Kidney (tissue), 14 donors: ENCODE measurements around the gene SLC7A14. TPM values are rescaled to one million over a fixed set of nuclear protein-coding genes. Genes with fewer than 3 reads are reported as not detected.

Experiments used
- DNase-seq, 5 donors: peaks; one replicate each; pipeline ENCODE4 v3.0.0-alpha.2; 2013 to 2020
- FAIRE-seq: peaks from 2 replicates; lab custom pipeline; 2012; peaks lifted over from hg19 to GRCh38; lab: Jason Lieb, UNC
- H3K27ac ChIP-seq, 2 donors: one replicate each; pipeline ENCODE4 v1.7.0; 2013; ENCODE audit warnings: low read depth in 2 of 2, low read length in 2 of 2, inconsistent platforms in 1 of 2
- H3K27me3 ChIP-seq: one replicate; pipeline ENCODE4 v1.7.1; 2013; ENCODE audit warnings: low read length, inconsistent platforms; ENCODE audit not compliant: control insufficient read depth, insufficient read depth
- H3K36me3 ChIP-seq, 3 donors: one replicate each; pipeline versions ENCODE4 v1.7.0 to v1.7.1; 2013; ENCODE audit warnings: low read length in 3 of 3, control low read depth in 1 of 3, inconsistent platforms in 1 of 3; ENCODE audit not compliant: insufficient read depth in 3 of 3, control insufficient read depth in 2 of 3
- H3K4me1 ChIP-seq, 3 donors: one replicate each; pipeline versions ENCODE4 v1.7.0 to v1.7.1; 2013; ENCODE audit warnings: low read length in 3 of 3, inconsistent platforms in 1 of 3, low read depth in 1 of 3; ENCODE audit not compliant: control insufficient read depth in 2 of 3, insufficient read depth in 2 of 3
- H3K4me3 ChIP-seq, 3 donors: one replicate each; pipeline versions ENCODE4 v1.7.0 to v1.8.1; 2013; ENCODE audit warnings: low read length in 3 of 3, control low read depth in 1 of 3, inconsistent platforms in 1 of 3
- H3K9ac ChIP-seq, 3 donors: one replicate each; pipeline versions ENCODE4 v1.7.0 to v1.7.1; 2013; ENCODE audit warnings: low read length in 3 of 3, control low read depth in 1 of 3, inconsistent platforms in 1 of 3
- H3K9me3 ChIP-seq, 3 donors: one replicate each; pipeline versions ENCODE4 v1.7.0 to v1.7.1; 2013; ENCODE audit warnings: low read length in 3 of 3, control low read depth in 1 of 3, inconsistent platforms in 1 of 3; ENCODE audit not compliant: control insufficient read depth in 2 of 3, insufficient read depth in 1 of 3
- intact Hi-C: fragments of 100-400 bp; cut with DNase I; formaldehyde crosslinking; loops from one replicate; pipeline ENCODE4 v1.11.1; 2022
- polyA plus RNA-seq: library from polyadenylated mRNA; stranded (reverse); fragments of 350-450 nt; fragmentation: Illumina TruSeq; extraction: RNeasy Lipid Tissue Mini Kit (QIAGEN cat#74804); gene quantifications from one replicate; pipeline ENCODE4 v1.2.3, GENCODE V29; 2014; ENCODE audit warnings: low read depth, low replicate concordance; ENCODE audit not compliant: insufficient read depth
- total RNA-seq: library from RNA; stranded (reverse); fragmentation: NEBNext Ultra II Directional; extraction: Animal tissue kit (Norgen Biotek cat#: 25700); gene quantifications from one replicate; pipeline ENCODE4 v1.2.1, GENCODE V29; 2021
- TF ChIP-seq, protein P1 (sequence below): IDR thresholded peaks from 3 replicates; pipeline ENCODE4 v1.5.1; 2012; ENCODE audit warnings: mild to moderate bottlenecking, moderate library complexity, borderline replicate concordance; ENCODE audit not compliant: insufficient read depth; ENCODE audit errors: extremely low read depth
- donor health status: control.
- donor health status: control.
- donor health status: control.
- donor health status: control.
- donor health status: control.
- donor health status: DM: yes; HTN: yes; CAD: no.
- donor health status: Normal renal cell carcinoma (clear cell type).

The SLC7A14 gene
- total and polyA plus RNA-seq, 2 donors from 2014 or later = 0.04 TPM; not detected in 1

DNA sequence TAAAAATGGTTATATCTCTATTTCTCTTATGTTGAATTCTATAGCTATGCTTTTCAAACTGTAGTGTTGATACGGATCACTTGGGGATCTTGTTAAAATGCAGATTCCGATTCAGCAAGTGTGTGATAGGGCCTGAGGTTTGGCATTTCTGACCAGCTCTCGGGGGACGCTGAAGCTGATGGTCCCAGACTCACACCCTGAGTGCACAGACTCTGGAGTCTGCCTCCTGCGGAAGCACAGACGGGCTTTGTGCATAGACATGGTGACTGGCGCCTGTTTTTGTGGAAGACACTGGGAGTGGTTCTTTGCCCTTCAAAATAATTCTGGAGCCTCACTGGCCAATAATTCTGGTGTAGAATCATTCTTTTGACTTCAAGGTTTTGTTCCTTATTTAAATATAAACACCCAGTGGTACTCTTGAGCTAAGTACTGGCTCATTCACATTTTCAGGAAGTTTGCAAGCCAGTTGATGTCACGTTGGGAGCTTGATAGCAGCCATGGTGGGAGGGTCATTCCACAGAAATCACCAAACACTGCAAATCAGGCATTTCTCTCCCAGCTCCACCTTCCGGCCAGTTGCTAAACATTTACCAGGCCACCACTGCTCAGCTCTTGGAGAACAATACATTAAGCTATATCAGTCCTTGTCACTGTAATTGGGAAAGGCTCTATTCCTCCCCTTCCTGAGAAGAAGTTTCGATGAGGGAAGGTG is 148.0 kb downstream of the SLC7A14 start:
- TF ChIP-seq, protein P1, sequence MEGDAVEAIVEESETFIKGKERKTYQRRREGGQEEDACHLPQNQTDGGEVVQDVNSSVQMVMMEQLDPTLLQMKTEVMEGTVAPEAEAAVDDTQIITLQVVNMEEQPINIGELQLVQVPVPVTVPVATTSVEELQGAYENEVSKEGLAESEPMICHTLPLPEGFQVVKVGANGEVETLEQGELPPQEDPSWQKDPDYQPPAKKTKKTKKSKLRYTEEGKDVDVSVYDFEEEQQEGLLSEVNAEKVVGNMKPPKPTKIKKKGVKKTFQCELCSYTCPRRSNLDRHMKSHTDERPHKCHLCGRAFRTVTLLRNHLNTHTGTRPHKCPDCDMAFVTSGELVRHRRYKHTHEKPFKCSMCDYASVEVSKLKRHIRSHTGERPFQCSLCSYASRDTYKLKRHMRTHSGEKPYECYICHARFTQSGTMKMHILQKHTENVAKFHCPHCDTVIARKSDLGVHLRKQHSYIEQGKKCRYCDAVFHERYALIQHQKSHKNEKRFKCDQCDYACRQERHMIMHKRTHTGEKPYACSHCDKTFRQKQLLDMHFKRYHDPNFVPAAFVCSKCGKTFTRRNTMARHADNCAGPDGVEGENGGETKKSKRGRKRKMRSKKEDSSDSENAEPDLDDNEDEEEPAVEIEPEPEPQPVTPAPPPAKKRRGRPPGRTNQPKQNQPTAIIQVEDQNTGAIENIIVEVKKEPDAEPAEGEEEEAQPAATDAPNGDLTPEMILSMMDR = no peak
- intact Hi-C loops = no loop called here
- peaks cover 0 to 3% (median 0%) of the 10 kb centered on the region in 3 donors for H3K36me3 ChIP-seq

DNA sequence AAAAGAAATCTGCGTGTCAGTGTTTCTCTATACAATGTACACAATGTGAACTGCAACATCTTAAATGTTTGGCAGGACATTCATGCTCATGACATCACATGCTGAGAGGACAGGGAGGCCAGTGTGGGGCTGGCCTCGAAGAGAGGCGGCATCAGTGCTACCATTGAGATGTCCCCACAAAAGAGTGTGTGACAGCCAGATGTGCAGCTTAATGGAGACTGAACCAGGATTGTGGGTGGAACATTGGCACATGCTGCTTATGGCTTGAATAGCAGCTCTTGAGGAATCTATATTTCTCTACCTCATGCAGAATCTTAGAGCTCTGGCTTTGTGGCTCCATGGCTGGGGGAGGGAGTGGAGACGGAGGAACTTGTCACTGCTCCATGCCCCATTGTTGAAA is 148.7 kb downstream of the SLC7A14 start:
- H3K9ac ChIP-seq = no peak overlapping the region
- no peaks in the 10 kb centered on the region for H3K9me3 ChIP-seq
- peaks cover 0 to 3% (median 0%) of the 10 kb centered on the region in 3 donors for H3K36me3 ChIP-seq
- H3K27me3 ChIP-seq = no peaks in the 10 kb centered on the region
- H3K27ac ChIP-seq = no peak overlapping the region
- intact Hi-C loops = no loop called here
- FAIRE-seq (no peak), DNase-seq (no peak)
- no peak overlapping the region for H3K4me3 ChIP-seq
- TF ChIP-seq, protein P1 = no peak
- H3K4me1 ChIP-seq = no peaks in the 10 kb centered on the region

More for the DNA sequence above, 148.0 kb downstream of the SLC7A14 start:
- no peak for DNase-seq
- Histone ChIP-seq H3K4me1 (no peaks in the 10 kb centered on the region), H3K9ac (no peak overlapping the region), H3K27ac (no peak overlapping the region), H3K4me3 (no peak overlapping the region), H3K9me3 (no peaks in the 10 kb centered on the region), H3K27me3 (no peaks in the 10 kb centered on the region)
- FAIRE-seq = no peak

DNA sequence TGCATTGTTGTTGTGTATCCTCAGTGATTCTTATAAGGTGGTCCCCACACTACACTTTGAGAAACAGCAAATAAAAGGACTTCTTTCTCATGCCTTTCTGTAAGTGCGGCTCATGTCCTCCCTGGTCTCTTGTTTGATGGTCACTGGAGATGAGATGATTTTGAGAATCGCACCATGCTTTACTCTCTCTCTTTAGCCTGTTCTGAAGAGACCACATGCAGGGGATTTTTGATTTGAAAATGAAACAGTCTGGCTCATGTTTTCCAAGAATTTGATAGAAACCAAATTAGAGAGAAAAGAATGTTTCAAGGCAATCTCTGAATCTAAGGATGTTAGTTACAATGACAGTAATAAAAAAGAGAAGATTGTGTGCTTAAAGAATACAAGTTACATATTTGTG is 149.2 kb downstream of the SLC7A14 start:
- H3K27me3 ChIP-seq = no peaks in the 10 kb centered on the region
- H3K27ac ChIP-seq = no peak overlapping the region
- H3K4me3 ChIP-seq = no peak overlapping the region
- H3K4me1 ChIP-seq = no peaks in the 10 kb centered on the region
- no peak overlapping the region for H3K9ac ChIP-seq
- FAIRE-seq (no peak), DNase-seq (no peak)
- TF ChIP-seq, protein P1 = no peak
- H3K36me3 ChIP-seq = peaks cover 0 to 3% (median 0%) of the 10 kb centered on the region in 3 donors
- intact Hi-C loops = no loop called here
- H3K9me3 ChIP-seq = no peaks in the 10 kb centered on the region
